Cerebellar cortex (tissue), 1 donor: ENCODE results near the gene CTDSP1.
A peak's percentile ranks its signal among the peaks of the same experiment; 100 is the strongest.

Experiments
- DNase-seq: peaks from one replicate; pipeline ENCODE4 v3.0.0-alpha.2; 2015; ENCODE audit warnings: low spot score

The CTDSP1 gene

GRCh38 chr2:218383892-218384519, 15.7 kb upstream of the CTDSP1 start:
- no peak for DNase-seq

GRCh38 chr2:218384975-218385374, 14.7 kb upstream of the CTDSP1 start:
- no peak for DNase-seq

- DNase-seq = no peak
Measured at GRCh38 chr2:218386505-218387368, 12.9 kb upstream of the CTDSP1 start.

- peak; percentile 50 for DNase-seq
Measured at GRCh38 chr2:218387369-218388194, 12.1 kb upstream of the CTDSP1 start.

GRCh38 chr2:218389333-218390150, 10.1 kb upstream of the CTDSP1 start:
- no peak for DNase-seq

- DNase-seq = no peak
Measured at GRCh38 chr2:218391202-218391601, 8.5 kb upstream of the CTDSP1 start.

GRCh38 chr2:218392459-218392858, 7.2 kb upstream of the CTDSP1 start:
- DNase-seq = no peak

- DNase-seq = no peak
Measured at GRCh38 chr2:218392891-218393462, 6.7 kb upstream of the CTDSP1 start.

GRCh38 chr2:218393750-218394290, 5.8 kb upstream of the CTDSP1 start:
- no peak for DNase-seq

GRCh38 chr2:218394298-218395089, 5.2 kb upstream of the CTDSP1 start:
- DNase-seq = no peak

- DNase-seq = no peak
Measured at GRCh38 chr2:218395090-218395444, 4.6 kb upstream of the CTDSP1 start.

GRCh38 chr2:218395456-218395825, 4.2 kb upstream of the CTDSP1 start:
- no peak for DNase-seq

GRCh38 chr2:218395826-218396687, 3.6 kb upstream of the CTDSP1 start:
- peak; percentile 95 for DNase-seq

GRCh38 chr2:218396688-218397462, 2.8 kb upstream of the CTDSP1 start:
- peak; percentile 35 for DNase-seq

- no peak for DNase-seq
Measured at GRCh38 chr2:218397463-218397819, 2.2 kb upstream of the CTDSP1 start.

GRCh38 chr2:218397820-218398436, 1.7 kb upstream of the CTDSP1 start:
- peak; percentile 78 for DNase-seq

GRCh38 chr2:218398437-218399390, 954 bp upstream of the CTDSP1 start:
- DNase-seq = no peak
